Colon (tissue), 2 donors: ENCODE measurements around the gene PLCE1.

ENCODE experiments used
- FAIRE-seq: peaks from 2 replicates; lab custom pipeline; 2012; peaks lifted over from hg19 to GRCh38; lab: Jason Lieb, UNC
- donor health status: control.
- donor health status: control.

Gene PLCE1

GRCh38 chr10:94023906-94024305, 30.2 kb downstream of the PLCE1 start:
- FAIRE-seq, result no peak

GRCh38 chr10:94024407-94024806, 30.7 kb downstream of the PLCE1 start:
- FAIRE-seq, result no peak

- FAIRE-seq, result no peak
Measured at GRCh38 chr10:94025806-94026205, 32.1 kb downstream of the PLCE1 start.

- no peak for FAIRE-seq
Measured at GRCh38 chr10:94027197-94027596, 33.5 kb downstream of the PLCE1 start.

DNA sequence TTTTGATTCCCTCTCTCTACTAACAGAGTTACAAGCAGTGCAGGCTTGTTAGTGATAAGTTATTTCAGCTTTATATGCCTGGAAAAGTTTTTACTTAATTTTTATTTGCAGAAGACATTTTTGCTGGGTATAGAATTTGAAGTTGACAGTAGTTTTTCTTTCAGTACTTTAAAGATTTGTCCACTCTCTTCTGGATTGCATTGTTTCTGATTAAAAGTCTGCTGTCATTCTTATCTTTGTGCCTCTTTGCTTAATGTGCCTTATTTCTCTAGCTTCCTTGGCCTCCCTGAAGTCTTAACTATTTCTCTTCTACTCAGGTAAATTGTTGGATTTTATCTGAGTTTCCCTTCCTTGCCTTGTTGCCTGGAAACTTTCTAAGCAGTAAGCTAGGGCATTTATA, 36.2 kb downstream of the PLCE1 start:
- FAIRE-seq, result no peak

- no peak for FAIRE-seq
Measured at GRCh38 chr10:94035982-94036765, 42.4 kb downstream of the PLCE1 start.

- FAIRE-seq, result no peak
Measured at GRCh38 chr10:94036766-94037033, 43.0 kb downstream of the PLCE1 start.

GRCh38 chr10:94037286-94037685, 43.6 kb downstream of the PLCE1 start:
- no peak for FAIRE-seq

GRCh38 chr10:94038024-94038423, 44.3 kb downstream of the PLCE1 start:
- FAIRE-seq, result no peak

GRCh38 chr10:94041206-94041605, 47.5 kb downstream of the PLCE1 start:
- no peak for FAIRE-seq

- FAIRE-seq, result peak; percentile 78
Measured at GRCh38 chr10:94042001-94042833, 48.5 kb downstream of the PLCE1 start.

- FAIRE-seq, result no peak
Measured at GRCh38 chr10:94042834-94043175, 49.1 kb downstream of the PLCE1 start.
